ENCODE data around the gene ZNF407.

GRCh38 chr18:74609535-74609934, 11.9 kb downstream of the ZNF407 start:
- TF ChIP-seq EZH2 (IDR thresholded peaks at IDR 0.05) (no peak), CTCF (IDR thresholded peaks at IDR 0.05 in 2 of 3, conservative IDR thresholded peaks at IDR 0.05 in 1 of 3; ENCODE audit: borderline replicate concordance in 1 of 3, insufficient read depth in 1 of 3, low read depth in 2 of 3, low read length in 2 of 3) (no peak), YY1 (IDR thresholded peaks at IDR 0.05; ENCODE audit: extremely low read depth, insufficient replicate concordance, low read depth, low read length) (no peak), POLR2A (IDR thresholded peaks at IDR 0.05; ENCODE audit: borderline replicate concordance, extremely low read depth, insufficient read depth, insufficient read length) (no peak), SP1 (IDR thresholded peaks at IDR 0.05; ENCODE audit: low read depth) (no peak), FOSL1 (IDR thresholded peaks at IDR 0.05; ENCODE audit: low read depth) (no peak), SIN3A (IDR thresholded peaks at IDR 0.05; ENCODE audit: low read depth) (no peak), POLR2AphosphoS5 (IDR thresholded peaks at IDR 0.05; ENCODE audit: low read depth, low read length) (no peak), CEBPB (IDR thresholded peaks at IDR 0.05; ENCODE audit: low read depth) (no peak), ZNF274 (IDR thresholded peaks at IDR 0.05; ENCODE audit: low read depth, low read length) (no peak), EGR1 (IDR thresholded peaks at IDR 0.05; ENCODE audit: low read depth) (no peak), ELF1 (IDR thresholded peaks at IDR 0.05; ENCODE audit: borderline replicate concordance, low read depth) (no peak), CBX3 (IDR thresholded peaks at IDR 0.05; ENCODE audit: low read depth) (no peak)
- TF ChIP-seq, protein P1, sequence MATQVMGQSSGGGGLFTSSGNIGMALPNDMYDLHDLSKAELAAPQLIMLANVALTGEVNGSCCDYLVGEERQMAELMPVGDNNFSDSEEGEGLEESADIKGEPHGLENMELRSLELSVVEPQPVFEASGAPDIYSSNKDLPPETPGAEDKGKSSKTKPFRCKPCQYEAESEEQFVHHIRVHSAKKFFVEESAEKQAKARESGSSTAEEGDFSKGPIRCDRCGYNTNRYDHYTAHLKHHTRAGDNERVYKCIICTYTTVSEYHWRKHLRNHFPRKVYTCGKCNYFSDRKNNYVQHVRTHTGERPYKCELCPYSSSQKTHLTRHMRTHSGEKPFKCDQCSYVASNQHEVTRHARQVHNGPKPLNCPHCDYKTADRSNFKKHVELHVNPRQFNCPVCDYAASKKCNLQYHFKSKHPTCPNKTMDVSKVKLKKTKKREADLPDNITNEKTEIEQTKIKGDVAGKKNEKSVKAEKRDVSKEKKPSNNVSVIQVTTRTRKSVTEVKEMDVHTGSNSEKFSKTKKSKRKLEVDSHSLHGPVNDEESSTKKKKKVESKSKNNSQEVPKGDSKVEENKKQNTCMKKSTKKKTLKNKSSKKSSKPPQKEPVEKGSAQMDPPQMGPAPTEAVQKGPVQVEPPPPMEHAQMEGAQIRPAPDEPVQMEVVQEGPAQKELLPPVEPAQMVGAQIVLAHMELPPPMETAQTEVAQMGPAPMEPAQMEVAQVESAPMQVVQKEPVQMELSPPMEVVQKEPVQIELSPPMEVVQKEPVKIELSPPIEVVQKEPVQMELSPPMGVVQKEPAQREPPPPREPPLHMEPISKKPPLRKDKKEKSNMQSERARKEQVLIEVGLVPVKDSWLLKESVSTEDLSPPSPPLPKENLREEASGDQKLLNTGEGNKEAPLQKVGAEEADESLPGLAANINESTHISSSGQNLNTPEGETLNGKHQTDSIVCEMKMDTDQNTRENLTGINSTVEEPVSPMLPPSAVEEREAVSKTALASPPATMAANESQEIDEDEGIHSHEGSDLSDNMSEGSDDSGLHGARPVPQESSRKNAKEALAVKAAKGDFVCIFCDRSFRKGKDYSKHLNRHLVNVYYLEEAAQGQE (IDR thresholded peaks at IDR 0.05; ENCODE audit: low read depth), result no peak
